ENCODE data around the gene DMRT1. TPM values are rescaled to one million over a fixed set of nuclear protein-coding genes. Genes with fewer than 3 reads are reported as not detected.

DMRT1 gene
- total RNA-seq, 1 donor from 2014 or later, result 0.09 TPM

GRCh38 chr9:883011-883410 is 41.5 kb downstream of the DMRT1 start:
- Histone ChIP-seq H3F3A (ENCODE audit: low read depth) (no peaks in the 10 kb centered on the region), H2AFZ (replicated peaks) (no peak overlapping the region), H3K9me3 (ENCODE audit: low read depth) (no peaks in the 10 kb centered on the region), H3K4me1 (no peaks in the 10 kb centered on the region), H3K27ac (no peak overlapping the region), H3K9ac (no peak overlapping the region), H3K27me3 (peaks cover 23% of the 10 kb centered on the region), H3K36me3 (no peaks in the 10 kb centered on the region), H3K4me2 (no peak overlapping the region), H3K79me2 (ENCODE audit: low read depth) (no peaks in the 10 kb centered on the region), H3K4me3 (no peak overlapping the region), H4K20me1 (ENCODE audit: low read depth) (no peaks in the 10 kb centered on the region)
- H3K4me1 Mint-ChIP-seq, result no peaks in the 10 kb centered on the region
- peaks cover 2% of the 10 kb centered on the region for H3K9me3 Mint-ChIP-seq
- no peaks in the 10 kb centered on the region for H3K36me3 Mint-ChIP-seq
- no peak overlapping the region for H3K4me3 Mint-ChIP-seq
- peaks cover 6% of the 10 kb centered on the region for H3K27me3 Mint-ChIP-seq (ENCODE audit: insufficient read depth, low read depth)
- no peak overlapping the region for H3K27ac Mint-ChIP-seq
- TF ChIP-seq EZH2phosphoT487 (IDR thresholded peaks at IDR 0.05), result no peak
- TF ChIP-seq EZH2 (IDR thresholded peaks at IDR 0.05), result no peak
- TF ChIP-seq, protein P1, sequence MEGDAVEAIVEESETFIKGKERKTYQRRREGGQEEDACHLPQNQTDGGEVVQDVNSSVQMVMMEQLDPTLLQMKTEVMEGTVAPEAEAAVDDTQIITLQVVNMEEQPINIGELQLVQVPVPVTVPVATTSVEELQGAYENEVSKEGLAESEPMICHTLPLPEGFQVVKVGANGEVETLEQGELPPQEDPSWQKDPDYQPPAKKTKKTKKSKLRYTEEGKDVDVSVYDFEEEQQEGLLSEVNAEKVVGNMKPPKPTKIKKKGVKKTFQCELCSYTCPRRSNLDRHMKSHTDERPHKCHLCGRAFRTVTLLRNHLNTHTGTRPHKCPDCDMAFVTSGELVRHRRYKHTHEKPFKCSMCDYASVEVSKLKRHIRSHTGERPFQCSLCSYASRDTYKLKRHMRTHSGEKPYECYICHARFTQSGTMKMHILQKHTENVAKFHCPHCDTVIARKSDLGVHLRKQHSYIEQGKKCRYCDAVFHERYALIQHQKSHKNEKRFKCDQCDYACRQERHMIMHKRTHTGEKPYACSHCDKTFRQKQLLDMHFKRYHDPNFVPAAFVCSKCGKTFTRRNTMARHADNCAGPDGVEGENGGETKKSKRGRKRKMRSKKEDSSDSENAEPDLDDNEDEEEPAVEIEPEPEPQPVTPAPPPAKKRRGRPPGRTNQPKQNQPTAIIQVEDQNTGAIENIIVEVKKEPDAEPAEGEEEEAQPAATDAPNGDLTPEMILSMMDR (IDR thresholded peaks at IDR 0.05), result no peak
- no peak for DNase-seq (ENCODE audit: low spot score)

DNA sequence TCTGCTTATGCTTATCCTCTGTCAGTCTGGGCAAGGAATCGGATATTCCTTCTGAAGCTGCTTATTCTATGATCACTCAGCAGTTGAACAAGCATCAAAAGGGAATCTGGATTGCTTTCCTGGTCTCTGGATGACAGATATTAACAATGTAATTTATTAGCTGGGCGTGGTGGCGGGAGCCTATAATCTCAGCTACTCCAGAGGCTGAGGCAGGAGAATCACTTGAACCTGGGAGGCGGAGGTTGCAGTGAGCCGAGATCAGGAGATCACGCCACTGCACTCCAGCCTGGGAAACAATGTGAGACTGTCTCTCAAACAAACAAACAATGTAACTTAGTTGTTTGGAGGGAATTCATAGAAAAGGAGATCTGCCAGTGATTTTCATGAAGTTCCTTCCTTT is 45.4 kb downstream of the DMRT1 start:
- H3K27ac ChIP-seq, result no peak overlapping the region
- H2AFZ ChIP-seq (replicated peaks), result no peak overlapping the region
- peaks cover 4% of the 10 kb centered on the region for H3F3A ChIP-seq (ENCODE audit: low read depth)
- H3K4me2 ChIP-seq, result no peak overlapping the region
- H3K9ac ChIP-seq, result no peak overlapping the region
- H4K20me1 ChIP-seq (ENCODE audit: low read depth), result no peaks in the 10 kb centered on the region
- no peaks in the 10 kb centered on the region for H3K79me2 ChIP-seq (ENCODE audit: low read depth)
- Mint-ChIP-seq H3K36me3 (no peaks in the 10 kb centered on the region), H3K27me3 (ENCODE audit: insufficient read depth, low read depth) (peaks cover 3% of the 10 kb centered on the region), H3K9me3 (peaks cover 2% of the 10 kb centered on the region), H3K4me3 (no peak overlapping the region), H3K4me1 (no peaks in the 10 kb centered on the region), H3K27ac (no peak overlapping the region)
- DNase-seq (ENCODE audit: low spot score), result no peak
- TF ChIP-seq EZH2 (IDR thresholded peaks at IDR 0.05) (no peak), EZH2phosphoT487 (IDR thresholded peaks at IDR 0.05) (no peak)
- TF ChIP-seq, protein P1 (IDR thresholded peaks at IDR 0.05), result no peak
- H3K36me3 ChIP-seq, result no peaks in the 10 kb centered on the region
- no peaks in the 10 kb centered on the region for H3K4me1 ChIP-seq
- H3K9me3 ChIP-seq (ENCODE audit: low read depth), result no peaks in the 10 kb centered on the region
- peaks cover 6% of the 10 kb centered on the region for H3K27me3 ChIP-seq
- H3K4me3 ChIP-seq, result no peak overlapping the region

- H3K4me3 Mint-ChIP-seq, result no peak overlapping the region
These were observed 50.6 kb downstream of the DMRT1 start for GRCh38 chr9:892123-892522.

More at GRCh38 chr9:892123-892522, 50.6 kb downstream of the DMRT1 start:
- Histone ChIP-seq H3K27ac (no peak overlapping the region), H3K4me3 (no peak overlapping the region), H2AFZ (replicated peaks) (peak overlapping the region; percentile 63), H3K36me3 (no peaks in the 10 kb centered on the region), H3K9me3 (ENCODE audit: low read depth) (no peaks in the 10 kb centered on the region), H3K9ac (no peak overlapping the region), H3K4me2 (no peak overlapping the region), H3K27me3 (peaks cover 9% of the 10 kb centered on the region), H3F3A (ENCODE audit: low read depth) (peaks cover 4% of the 10 kb centered on the region), H4K20me1 (ENCODE audit: low read depth) (no peaks in the 10 kb centered on the region), H3K79me2 (ENCODE audit: low read depth) (no peaks in the 10 kb centered on the region), H3K4me1 (no peaks in the 10 kb centered on the region)
- no peak overlapping the region for H3K27ac Mint-ChIP-seq
- TF ChIP-seq EZH2phosphoT487 (IDR thresholded peaks at IDR 0.05), result no peak
- TF ChIP-seq, protein P1 (IDR thresholded peaks at IDR 0.05), result peak; percentile 34
- no peak for DNase-seq (ENCODE audit: low spot score)
- H3K4me1 Mint-ChIP-seq, result no peaks in the 10 kb centered on the region
- H3K9me3 Mint-ChIP-seq, result peaks cover 2% of the 10 kb centered on the region
- H3K27me3 Mint-ChIP-seq (ENCODE audit: insufficient read depth, low read depth), result peaks cover 7% of the 10 kb centered on the region
- no peaks in the 10 kb centered on the region for H3K36me3 Mint-ChIP-seq

Measured in neural progenitor cell (in vitro differentiated cells).